Mononuclear cell (primary cell): Measurements from ENCODE around the gene HIBCH. TPM values are rescaled to one million over a fixed set of nuclear protein-coding genes. Genes with fewer than 3 reads are reported as not detected.
A peak's percentile ranks its signal among the peaks of the same experiment; 100 is the strongest.
"Not testable (repeated sequence)": the region's sequence is repeated elsewhere in the genome, so short reads cannot be mapped to it uniquely, and the experiment has no call there.

Experiments
- H3K27me3 ChIP-seq: 2 replicates; pipeline ENCODE4 v1.6.0; 2011; ENCODE audit warnings: low read length, control low read depth; ENCODE audit not compliant: insufficient read depth
- H3K4me1 ChIP-seq: 2 replicates; pipeline ENCODE4 v1.5.1; 2011; ENCODE audit warnings: mild to moderate bottlenecking, low read length, control low read depth; ENCODE audit not compliant: insufficient read depth
- H3K4me3 ChIP-seq: 2 replicates; pipeline ENCODE4 v1.5.1; 2011; ENCODE audit warnings: mild to moderate bottlenecking, low read length, moderate library complexity
- H3K9me3 ChIP-seq: 2 replicates; pipeline ENCODE4 v1.5.1; 2011; ENCODE audit warnings: low read depth, mild to moderate bottlenecking, control low read depth, low read length
- total RNA-seq: library from RNA; depleted of rRNA; stranded (reverse); fragments of >200 nt; gene quantifications from one replicate; pipeline ENCODE4 v1.2.3, GENCODE V29; 2012

Gene HIBCH, protein sequence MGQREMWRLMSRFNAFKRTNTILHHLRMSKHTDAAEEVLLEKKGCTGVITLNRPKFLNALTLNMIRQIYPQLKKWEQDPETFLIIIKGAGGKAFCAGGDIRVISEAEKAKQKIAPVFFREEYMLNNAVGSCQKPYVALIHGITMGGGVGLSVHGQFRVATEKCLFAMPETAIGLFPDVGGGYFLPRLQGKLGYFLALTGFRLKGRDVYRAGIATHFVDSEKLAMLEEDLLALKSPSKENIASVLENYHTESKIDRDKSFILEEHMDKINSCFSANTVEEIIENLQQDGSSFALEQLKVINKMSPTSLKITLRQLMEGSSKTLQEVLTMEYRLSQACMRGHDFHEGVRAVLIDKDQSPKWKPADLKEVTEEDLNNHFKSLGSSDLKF
- total RNA-seq, result 2.0 TPM

DNA sequence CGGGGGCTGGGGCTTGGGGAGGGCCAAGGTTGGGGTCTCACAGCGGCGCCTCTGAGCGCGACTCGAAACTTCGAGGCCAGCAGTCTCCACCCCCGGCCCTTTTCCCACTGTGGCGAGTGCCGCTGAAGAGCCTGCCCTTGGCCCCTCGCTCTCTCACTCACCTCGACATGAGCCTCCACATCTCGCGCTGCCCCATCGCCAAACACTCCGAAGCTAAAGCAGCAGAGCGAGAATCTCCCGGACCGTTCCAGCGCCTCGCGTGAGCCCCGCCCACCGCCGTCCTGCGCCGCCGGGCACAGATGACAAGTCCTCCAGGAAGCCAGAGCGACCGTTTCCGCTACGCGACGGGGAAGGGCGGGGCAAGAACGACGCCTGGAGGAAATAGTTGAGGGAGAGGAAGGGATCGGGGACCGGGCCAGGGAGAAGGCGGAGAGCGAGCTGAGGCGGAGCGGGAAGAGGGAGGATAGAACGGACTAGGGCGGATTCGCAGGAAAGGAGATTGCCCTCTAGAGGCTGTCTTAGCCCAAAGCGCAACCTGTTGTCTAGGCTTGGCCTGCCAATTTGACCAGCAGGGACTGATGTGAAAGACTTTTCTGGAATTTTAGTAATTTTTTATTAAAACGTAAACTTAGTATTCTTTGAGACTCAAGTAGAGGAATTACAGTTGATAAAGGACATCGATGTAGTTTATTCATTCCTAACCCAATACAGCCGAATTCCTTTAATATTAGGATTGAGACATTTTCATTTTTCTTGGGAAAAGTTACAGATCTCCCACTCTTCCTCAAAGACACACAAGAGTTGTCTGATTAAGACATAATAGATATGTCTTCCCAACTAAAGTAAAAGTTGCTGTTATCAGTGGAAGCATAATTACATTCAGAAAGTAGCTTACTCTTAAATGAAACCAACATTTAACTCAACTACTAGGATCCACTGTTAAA, at the start of gene HIBCH:
Gene HIBCH, minus strand, starts transcription at position 272 of the 944 bp plus-strand sequence. Its CDS starts 76 bp downstream, at position 196.
- Histone ChIP-seq H3K9me3 (no peaks in the 10 kb centered on the region), H3K4me1 (peaks cover 32% of the 10 kb centered on the region), H3K4me3 (peak within 1 kb of the TSS; percentile 63), H3K27me3 (no peaks in the 10 kb centered on the region)

DNA sequence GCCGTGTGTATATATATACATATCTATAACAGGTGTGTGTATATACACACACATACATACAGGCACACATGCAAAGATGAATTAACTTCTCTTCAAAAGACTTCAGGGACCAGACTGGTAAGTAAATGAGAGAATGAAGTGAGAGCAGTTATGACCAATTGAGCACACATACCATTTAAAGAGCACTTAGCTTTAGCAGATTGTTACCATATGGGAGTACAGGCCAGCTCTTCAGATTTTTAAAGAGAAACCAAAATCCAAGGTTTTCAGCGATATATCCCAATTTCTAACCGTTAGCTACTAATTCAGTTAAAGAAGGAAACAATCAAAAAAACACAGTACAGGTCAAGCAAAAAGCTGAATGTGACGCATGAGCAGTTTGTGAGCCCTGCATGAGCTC, 47.5 kb upstream of the HIBCH start:
- Histone ChIP-seq H3K9me3 (no peaks in the 10 kb centered on the region), H3K4me3 (no peak overlapping the region), H3K4me1 (no peaks in the 10 kb centered on the region), H3K27me3 (no peaks in the 10 kb centered on the region)

DNA sequence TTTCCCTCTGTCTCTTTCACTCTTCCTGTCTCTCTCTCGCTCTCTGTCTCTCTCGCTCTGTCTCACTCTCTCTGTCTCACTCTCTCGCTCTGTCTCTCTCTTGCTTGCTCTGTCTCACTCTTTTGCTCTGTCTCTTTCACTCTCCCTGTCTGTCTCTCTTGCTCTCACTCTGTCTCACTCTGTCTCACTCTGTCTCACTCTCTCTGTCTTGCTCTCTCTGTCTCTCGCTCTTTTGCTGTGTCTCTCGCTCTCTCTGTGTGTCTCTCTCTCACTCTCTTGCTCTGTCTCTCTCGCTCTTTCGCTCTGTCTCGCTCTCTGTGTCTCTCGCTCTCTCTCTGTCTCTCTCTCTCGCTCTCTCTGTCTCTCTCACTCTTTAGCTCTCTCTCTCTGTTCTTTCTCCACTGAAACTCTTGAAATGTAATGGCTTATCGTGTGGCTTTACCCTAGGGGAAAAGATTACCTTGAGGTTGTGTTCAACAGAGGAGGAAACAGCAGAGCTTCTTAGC, 46.7 kb upstream of the HIBCH start:
- no peaks in the 10 kb centered on the region for H3K27me3 ChIP-seq
- no peak overlapping the region for H3K4me3 ChIP-seq
- H3K9me3 ChIP-seq, result no peaks in the 10 kb centered on the region
- no peaks in the 10 kb centered on the region for H3K4me1 ChIP-seq

DNA sequence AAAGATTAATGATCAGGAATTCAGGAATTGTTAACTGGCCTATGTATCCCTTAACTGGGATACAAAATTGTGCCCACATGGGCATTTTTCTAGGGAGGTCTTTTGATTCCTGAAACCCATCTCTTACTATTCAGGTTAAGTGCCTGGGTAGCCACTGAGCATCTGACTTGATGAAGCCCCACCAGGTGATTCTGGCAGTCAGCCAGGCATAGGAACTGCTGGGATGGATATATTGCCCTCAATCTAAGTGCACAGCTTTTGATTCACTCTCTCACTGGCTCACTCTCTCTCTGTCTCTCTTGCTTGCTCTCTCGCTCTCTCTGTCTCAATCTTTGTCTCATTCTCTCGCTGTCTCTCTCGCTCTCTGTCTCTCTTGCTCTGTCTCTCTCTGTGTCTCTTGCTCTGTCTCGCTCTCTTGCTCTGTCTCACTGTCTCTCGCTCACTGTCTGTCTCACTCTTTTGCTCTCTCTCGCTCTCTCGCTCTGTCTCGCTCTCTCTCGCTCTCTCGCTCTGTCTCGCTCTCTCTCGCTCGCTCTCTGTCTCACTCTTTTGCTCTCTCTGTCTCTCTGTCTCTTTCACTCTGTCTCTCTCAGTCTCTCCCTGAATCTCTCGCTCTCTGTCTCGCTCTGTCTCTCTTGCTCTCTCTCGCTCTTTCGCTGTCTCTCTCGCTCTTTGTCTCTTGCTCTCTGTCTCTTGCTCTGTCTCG, 46.0 kb upstream of the HIBCH start:
- Histone ChIP-seq H3K27me3 (no peaks in the 10 kb centered on the region), H3K4me1 (no peaks in the 10 kb centered on the region), H3K9me3 (no peaks in the 10 kb centered on the region), H3K4me3 (no peak overlapping the region)

DNA sequence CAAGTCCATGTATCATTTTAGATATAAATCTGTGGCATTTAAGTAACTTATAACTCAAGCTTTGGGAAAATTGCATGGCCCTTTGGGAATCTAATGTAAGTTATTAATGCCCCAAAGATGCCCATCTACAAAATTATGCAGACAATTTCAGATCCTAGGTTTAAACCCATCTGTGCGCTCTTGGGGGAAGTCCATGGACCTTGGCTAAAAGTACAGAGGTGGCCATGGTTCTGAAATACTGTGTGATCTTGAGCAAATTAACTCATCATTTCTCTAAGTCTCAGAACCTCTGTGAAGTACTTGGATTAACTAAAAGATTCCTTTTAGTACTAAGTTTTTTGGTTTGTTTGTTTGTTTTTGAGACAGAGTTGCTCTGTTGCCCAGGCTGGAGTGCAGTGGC, 43.3 kb upstream of the HIBCH start:
- H3K4me1 ChIP-seq, result no peaks in the 10 kb centered on the region
- no peak overlapping the region for H3K4me3 ChIP-seq
- no peaks in the 10 kb centered on the region for H3K9me3 ChIP-seq
- no peaks in the 10 kb centered on the region for H3K27me3 ChIP-seq

DNA sequence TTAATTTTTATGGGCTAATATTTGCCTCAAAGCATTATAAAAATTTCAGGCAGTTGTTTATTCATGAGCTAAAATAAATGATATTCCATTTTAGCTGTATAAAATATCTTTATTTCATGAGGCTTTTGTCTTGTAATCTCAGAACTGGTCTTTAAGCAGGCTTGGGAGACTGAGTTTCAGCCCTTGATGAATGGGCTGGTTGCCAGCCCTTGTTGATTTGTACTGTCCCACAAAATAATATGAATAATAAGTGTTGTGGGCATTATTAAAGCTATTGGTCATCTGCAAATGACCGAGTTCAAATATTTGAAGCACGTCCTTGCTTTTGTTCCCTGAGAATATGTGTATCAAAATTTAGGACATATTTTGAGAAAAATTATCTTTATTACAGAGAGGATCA, 41.9 kb upstream of the HIBCH start:
- Histone ChIP-seq H3K27me3 (no peaks in the 10 kb centered on the region), H3K4me3 (no peak overlapping the region), H3K4me1 (no peaks in the 10 kb centered on the region), H3K9me3 (no peaks in the 10 kb centered on the region)

DNA sequence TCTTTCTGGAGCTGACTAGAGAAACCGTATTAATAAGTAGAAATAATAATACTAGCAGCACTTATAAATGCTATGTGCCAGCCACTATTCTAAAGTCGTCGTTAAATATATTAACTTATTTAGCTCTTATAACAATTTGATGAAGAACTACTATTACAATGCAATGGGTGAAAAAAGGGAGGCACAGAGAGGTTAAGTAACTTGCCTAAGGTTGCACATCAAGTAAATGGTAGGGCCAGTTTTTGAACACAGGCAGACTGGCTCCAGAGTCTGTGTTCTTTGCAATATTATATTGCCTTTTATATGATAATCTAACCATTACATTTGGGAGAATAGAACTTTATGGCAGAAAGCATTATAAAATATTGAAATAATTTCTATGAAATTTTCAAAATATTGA, 41.3 kb upstream of the HIBCH start:
- Histone ChIP-seq H3K4me1 (no peaks in the 10 kb centered on the region), H3K27me3 (no peaks in the 10 kb centered on the region), H3K9me3 (no peaks in the 10 kb centered on the region), H3K4me3 (no peak overlapping the region)

DNA sequence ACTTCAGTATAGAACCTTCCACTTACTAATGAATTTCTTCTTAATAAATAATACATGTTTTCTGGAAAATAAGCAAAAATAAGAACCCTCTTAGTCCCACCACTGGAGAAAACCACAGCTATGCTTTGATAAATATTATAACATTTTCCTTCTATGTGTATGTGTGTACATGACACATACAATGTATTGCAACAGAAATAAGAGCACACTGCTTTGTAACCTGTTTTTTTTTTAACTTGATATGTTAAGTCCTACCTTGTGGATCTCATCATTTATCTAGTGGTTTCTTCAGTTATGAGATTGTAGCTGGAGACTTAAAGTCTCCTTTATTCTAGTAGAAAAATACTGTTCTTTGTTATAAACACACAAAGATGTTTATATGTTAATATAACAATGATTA, 40.9 kb upstream of the HIBCH start:
- H3K9me3 ChIP-seq, result no peaks in the 10 kb centered on the region
- no peaks in the 10 kb centered on the region for H3K4me1 ChIP-seq
- H3K27me3 ChIP-seq, result no peaks in the 10 kb centered on the region
- H3K4me3 ChIP-seq, result no peak overlapping the region

DNA sequence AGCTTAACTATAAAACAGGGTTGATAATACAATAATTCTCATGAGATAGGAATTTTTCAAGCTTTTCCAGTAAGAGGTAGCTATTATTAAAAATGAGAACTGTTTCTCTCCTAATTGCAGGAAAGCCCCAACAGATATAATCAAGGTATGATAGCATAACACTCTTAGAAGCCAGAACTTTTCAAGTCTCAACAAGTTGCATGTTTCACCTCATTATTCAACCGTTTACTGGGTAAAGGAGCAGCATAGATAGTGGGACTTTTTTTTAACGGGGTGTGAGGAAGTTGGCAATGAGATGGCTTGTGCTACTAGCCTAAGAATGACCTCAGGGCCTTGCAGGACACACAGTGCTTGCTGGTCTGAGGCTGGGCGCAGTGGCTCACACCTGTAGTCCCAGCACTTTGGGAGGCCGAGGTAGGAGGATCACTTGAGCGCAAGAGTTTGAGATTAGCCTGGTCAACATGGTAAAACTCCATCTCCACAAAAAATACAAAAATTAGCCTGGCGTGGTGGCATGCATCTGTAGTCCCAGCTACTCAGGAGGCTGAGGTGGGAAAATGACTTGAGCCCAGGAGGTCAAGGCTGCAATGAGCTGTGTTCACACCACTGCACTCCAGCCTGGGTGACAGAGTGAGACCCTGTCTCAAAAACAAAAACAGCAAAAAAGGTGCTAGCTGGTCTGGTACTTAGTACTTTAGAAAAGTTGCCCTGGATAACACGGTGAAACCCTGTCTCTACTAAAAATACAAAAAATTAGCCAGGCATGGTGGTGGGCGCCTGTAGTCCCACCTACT, 39.2 kb upstream of the HIBCH start:
- not testable (repeated sequence) for H3K4me1 ChIP-seq, H3K4me3 ChIP-seq, H3K9me3 ChIP-seq, H3K27me3 ChIP-seq

DNA sequence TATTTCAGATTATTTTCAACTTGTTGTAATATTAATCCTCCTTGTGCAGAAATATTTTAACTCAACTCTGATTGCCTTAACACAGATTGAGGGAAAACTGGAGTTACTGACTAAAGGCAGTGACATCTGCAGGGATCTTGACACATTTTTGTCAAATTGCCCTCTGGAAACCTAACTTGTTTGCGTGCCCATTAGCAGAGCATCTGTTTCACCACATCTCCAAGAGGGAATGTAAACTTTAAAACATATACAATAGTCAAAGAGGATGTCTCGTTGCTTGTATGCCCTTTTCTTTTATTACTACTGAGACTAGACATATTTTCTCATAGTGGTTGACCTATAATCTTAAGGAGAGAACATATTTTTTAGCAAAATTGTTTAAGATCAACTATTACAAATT, 38.0 kb upstream of the HIBCH start:
- Histone ChIP-seq H3K4me3 (no peak overlapping the region), H3K4me1 (peaks cover 6% of the 10 kb centered on the region), H3K27me3 (no peaks in the 10 kb centered on the region), H3K9me3 (no peaks in the 10 kb centered on the region)

DNA sequence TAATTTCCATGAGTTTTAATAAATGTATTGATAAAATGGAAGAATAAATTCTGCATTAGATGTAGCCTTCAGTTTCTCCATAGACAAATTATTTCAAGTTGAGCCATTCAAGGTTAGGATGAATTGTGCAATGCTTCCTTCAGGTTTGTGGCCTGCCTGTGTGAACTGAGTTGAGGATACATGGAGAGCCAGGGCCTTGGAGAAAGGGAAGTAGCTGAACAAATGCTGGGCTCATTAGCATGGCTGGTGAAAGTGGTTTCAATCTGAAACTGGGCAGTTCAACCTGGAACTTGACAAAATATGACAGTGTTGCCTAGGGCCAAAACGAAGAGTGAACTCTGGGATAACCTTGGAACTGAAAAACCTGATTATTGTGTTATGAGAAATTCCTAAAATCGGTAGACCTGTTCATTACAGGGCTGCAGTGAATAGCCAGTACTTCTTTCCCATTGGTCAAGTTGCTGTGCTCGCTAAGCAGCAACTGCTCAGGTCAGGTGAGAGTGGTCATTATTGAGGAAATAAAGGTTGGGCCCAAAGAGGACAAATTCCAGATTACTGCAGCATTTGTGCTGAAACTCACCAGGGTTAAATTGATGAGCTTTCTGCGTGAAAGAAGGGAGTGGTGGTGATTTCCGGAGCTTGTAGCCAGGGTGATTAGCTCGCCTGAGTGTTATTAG, 36.5 kb upstream of the HIBCH start:
- no peaks in the 10 kb centered on the region for H3K9me3 ChIP-seq
- H3K4me1 ChIP-seq, result peaks cover 6% of the 10 kb centered on the region
- no peaks in the 10 kb centered on the region for H3K27me3 ChIP-seq
- H3K4me3 ChIP-seq, result no peak overlapping the region

DNA sequence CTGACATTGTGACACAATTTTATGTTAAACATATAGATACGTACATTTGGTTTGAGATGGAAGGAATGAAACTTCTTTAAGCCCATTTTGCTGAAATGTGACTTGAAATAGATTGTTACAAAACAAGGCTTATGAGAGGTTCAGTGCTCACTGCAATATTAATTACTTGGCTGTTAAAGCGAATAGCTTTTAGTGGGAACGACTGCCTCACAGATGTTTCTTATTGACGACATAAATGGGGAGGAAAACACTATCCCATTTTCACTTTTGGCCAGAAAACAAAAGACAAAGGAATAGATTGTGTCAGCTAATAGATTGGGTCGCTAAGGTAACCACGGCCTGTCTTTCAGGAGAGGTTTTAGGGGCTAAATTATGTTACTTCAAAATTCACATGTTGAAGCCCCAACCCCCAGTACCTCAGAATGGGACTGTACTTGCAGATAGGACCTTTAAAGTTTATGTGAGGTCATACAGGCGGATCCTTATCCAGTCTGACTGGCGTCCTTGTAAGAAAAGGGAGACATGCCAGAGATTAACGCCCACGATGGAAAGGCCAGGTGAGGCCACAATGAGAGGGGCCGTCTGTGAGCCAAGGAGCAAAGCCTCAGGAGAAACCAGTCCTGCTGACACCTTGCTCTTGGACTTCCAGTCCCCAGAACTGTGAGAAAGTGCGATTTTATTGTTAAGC, 34.5 kb upstream of the HIBCH start:
- Histone ChIP-seq H3K27me3 (no peaks in the 10 kb centered on the region), H3K9me3 (no peaks in the 10 kb centered on the region), H3K4me1 (peaks cover 6% of the 10 kb centered on the region), H3K4me3 (no peak overlapping the region)

DNA sequence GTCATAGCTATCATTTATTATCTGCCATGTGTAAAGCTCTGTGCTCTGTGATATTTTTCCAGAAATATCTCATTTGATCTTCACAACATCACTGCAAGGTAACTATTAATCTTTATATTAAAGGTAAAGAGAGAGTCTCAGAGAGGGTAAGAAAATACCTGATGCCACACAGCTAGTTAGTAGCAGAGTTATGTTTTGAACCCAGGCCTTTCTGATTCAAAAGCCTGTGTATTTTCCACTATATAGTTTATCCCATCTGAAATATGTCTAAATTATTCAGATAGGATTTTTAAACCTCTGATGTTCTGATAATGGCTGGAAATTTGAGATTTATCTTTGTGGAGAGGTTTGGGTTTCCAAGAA, 33.9 kb upstream of the HIBCH start:
- Histone ChIP-seq H3K4me3 (no peak overlapping the region), H3K9me3 (no peaks in the 10 kb centered on the region), H3K4me1 (peaks cover 6% of the 10 kb centered on the region), H3K27me3 (no peaks in the 10 kb centered on the region)
